Naive thymus-derived CD4-positive, alpha-beta T cell (primary cell): ENCODE measurements around the gene KIF13A. TPM values are rescaled to one million over a fixed set of nuclear protein-coding genes. Genes with fewer than 3 reads are reported as not detected.
"Not testable (repeated sequence)": the region's sequence is repeated elsewhere in the genome, so short reads cannot be mapped to it uniquely, and the experiment has no call there.

Experiments
- ATAC-seq: fragments of 150-1000 bp; cut with Tn5 transposase; 2 replicates; pipeline ENCODE4 v1.10.0; 2021; ENCODE audit warnings: mild to moderate bottlenecking, moderate library complexity
- CTCF ChIA-PET: fragments of 350-600 bp; sonication (Branson Sonifier 250); formaldehyde crosslinking; loops from one replicate; lab custom pipeline; 2021; ENCODE audit warnings: antibody characterized with exemption; lab: Charles Lee
- POLR2A ChIA-PET: fragments of 350-600 bp; sonication (Branson Sonifier 250); formaldehyde crosslinking; loops from one replicate; lab custom pipeline; 2021; ENCODE audit warnings: antibody characterized with exemption, inconsistent platforms; lab: Charles Lee
- DNase-seq, 9 donors: peaks; one replicate each; pipeline versions ENCODE4 v3.0.0 to v3.0.0-alpha.2; 2020 to 2022; ENCODE audit warnings: mixed read lengths in 1 of 9
- H3K27ac ChIP-seq: one replicate; pipeline ENCODE4 v1.7.0; 2013; ENCODE audit warnings: mild to moderate bottlenecking, low read depth, low read length, moderate library complexity
- H3K27me3 ChIP-seq, 2 donors: one replicate each; pipeline ENCODE4 v1.7.0; 2013; ENCODE audit warnings: low read length in 2 of 2, mild to moderate bottlenecking in 2 of 2, moderate library complexity in 2 of 2; ENCODE audit not compliant: control insufficient read depth in 2 of 2, insufficient read depth in 2 of 2
- H3K36me3 ChIP-seq, 3 experiments: 1 replicate in 2 of 3; 2 replicates in 1 of 3; pipeline ENCODE4 v1.7.0; 2013; ENCODE audit warnings: low read length in 3 of 3, mild to moderate bottlenecking in 3 of 3, moderate library complexity in 1 of 3; ENCODE audit not compliant: insufficient read depth in 3 of 3, control insufficient read depth in 2 of 3
- H3K4me1 ChIP-seq, 2 donors: one replicate each; pipeline ENCODE4 v1.7.0; 2013; ENCODE audit warnings: low read length in 2 of 2, mild to moderate bottlenecking in 2 of 2, moderate library complexity in 1 of 2; ENCODE audit not compliant: control insufficient read depth in 2 of 2, insufficient read depth in 2 of 2
- H3K4me3 ChIP-seq: 2 replicates; pipeline ENCODE4 v1.7.0; 2013; ENCODE audit warnings: mild to moderate bottlenecking, low read length
- H3K9me3 ChIP-seq, 3 experiments: 1 replicate in 2 of 3; 2 replicates in 1 of 3; pipeline ENCODE4 v1.7.0; 2013; ENCODE audit warnings: low read length in 3 of 3; ENCODE audit not compliant: control insufficient read depth in 2 of 3
- H3K27ac Mint-ChIP-seq, 9 donors: one replicate each; pipeline ENCODE4 v1.8.0; 2020 to 2022; ENCODE audit warnings: mixed read lengths in 9 of 9, mild to moderate bottlenecking in 8 of 9, moderate library complexity in 5 of 9, inconsistent platforms in 2 of 9
- H3K27me3 Mint-ChIP-seq, 5 donors: one replicate each; pipeline ENCODE4 v1.8.0; 2021 to 2022; ENCODE audit warnings: mixed read lengths in 5 of 5, mild to moderate bottlenecking in 1 of 5
- H3K36me3 Mint-ChIP-seq, 5 donors: one replicate each; pipeline ENCODE4 v1.8.0; 2020 to 2022; ENCODE audit warnings: mixed read lengths in 5 of 5, mild to moderate bottlenecking in 3 of 5, inconsistent platforms in 1 of 5
- H3K4me1 Mint-ChIP-seq, 7 donors: one replicate each; pipeline ENCODE4 v1.8.0; 2020 to 2022; ENCODE audit warnings: mixed read lengths in 7 of 7, mild to moderate bottlenecking in 3 of 7, inconsistent platforms in 1 of 7
- H3K4me3 Mint-ChIP-seq, 10 donors: one replicate each; pipeline ENCODE4 v1.8.0; 2020 to 2022; ENCODE audit warnings: mild to moderate bottlenecking in 10 of 10, mixed read lengths in 10 of 10, moderate library complexity in 6 of 10, inconsistent platforms in 2 of 10
- H3K9me3 Mint-ChIP-seq, 11 donors: one replicate each; pipeline ENCODE4 v1.8.0; 2020 to 2022; ENCODE audit warnings: mixed read lengths in 11 of 11, mild to moderate bottlenecking in 4 of 11, inconsistent platforms in 1 of 11, moderate library complexity in 1 of 11
- intact Hi-C, 2 donors: fragments of 100-400 bp; cut with micrococcal nuclease; formaldehyde crosslinking; loops; one replicate each; pipeline ENCODE4 v1.15.1; 2023
- polyA plus RNA-seq, 2 donors: library from polyadenylated mRNA; unstranded; fragments of 300-500 nt; fragmentation: Illumina TruSeq; gene quantifications; one replicate each; pipeline ENCODE4 v1.2.3, GENCODE V29; 2021
- total RNA-seq, 6 experiments: library from RNA in 5 of 6; stranded (reverse) in 5 of 6; gene quantifications; 1 replicate in 5 of 6; 2 replicates in 1 of 6; pipeline ENCODE4 v1.2.3 and lab custom pipeline; 2021 to 2026

Gene KIF13A
- total and polyA plus RNA-seq, 7 experiments from 2014 or later, result 0.05 to 21.0 (median 0.97) TPM; not detected in 2

- peaks cover 10 to 25% (median 17%) of the 10 kb centered on the region in 5 donors for H3K27me3 Mint-ChIP-seq
- Histone ChIP-seq H3K4me1 (no peaks in the 10 kb centered on the region), H3K4me3 (no peak overlapping the region), H3K27me3 (no peaks in the 10 kb centered on the region), H3K27ac (no peak overlapping the region), H3K9me3 (peaks cover 0 to 15% (median 4%) of the 10 kb centered on the region in 3 experiments), H3K36me3 (no peaks in the 10 kb centered on the region)
- POLR2A ChIA-PET, result no interaction called here
- H3K4me1 Mint-ChIP-seq, result peaks cover 0 to 4% (median 0%) of the 10 kb centered on the region in 7 donors
- ATAC-seq (peak; percentile 40), DNase-seq (no peak)
- H3K36me3 Mint-ChIP-seq, result peaks cover 0 to 11% (median 6%) of the 10 kb centered on the region in 5 donors
- peaks cover 4 to 33% (median 13%) of the 10 kb centered on the region in 11 donors for H3K9me3 Mint-ChIP-seq
- CTCF ChIA-PET, result no interaction called here
- intact Hi-C loops, result no loop called here
- H3K27ac Mint-ChIP-seq, result no peak overlapping the region
- H3K4me3 Mint-ChIP-seq, result no peak overlapping the region
Measured at GRCh38 chr6:17892097-17892686, 95.2 kb downstream of the KIF13A start.

GRCh38 chr6:17890309-17890708, 97.1 kb downstream of the KIF13A start:
- Histone ChIP-seq H3K27me3 (no peaks in the 10 kb centered on the region), H3K4me3 (no peak overlapping the region), H3K4me1 (no peaks in the 10 kb centered on the region), H3K27ac (no peak overlapping the region), H3K9me3 (peaks cover 0 to 8% (median 0%) of the 10 kb centered on the region in 3 experiments), H3K36me3 (no peaks in the 10 kb centered on the region)
- Mint-ChIP-seq H3K9me3 (peaks cover 0 to 17% (median 7%) of the 10 kb centered on the region in 11 donors), H3K27ac (no peak overlapping the region), H3K4me1 (peaks cover 0 to 7% (median 2%) of the 10 kb centered on the region in 7 donors), H3K4me3 (no peak overlapping the region), H3K36me3 (peaks cover 0 to 6% (median under 1%) of the 10 kb centered on the region in 5 donors), H3K27me3 (peaks cover 13 to 31% (median 22%) of the 10 kb centered on the region in 5 donors)
- ChIA-PET POLR2A (no interaction called here), CTCF (no interaction called here)
- intact Hi-C loops, result no loop called here
- no peak for ATAC-seq
- DNase-seq, result no peak

GRCh38 chr6:17889777-17890176, 97.7 kb downstream of the KIF13A start:
- H3K4me1 ChIP-seq, ATAC-seq, H3K4me3 Mint-ChIP-seq, H3K27ac Mint-ChIP-seq, H3K36me3 ChIP-seq, POLR2A ChIA-PET, H3K27ac ChIP-seq, H3K27me3 ChIP-seq, intact Hi-C loops, H3K9me3 ChIP-seq, H3K36me3 Mint-ChIP-seq, H3K4me3 ChIP-seq, DNase-seq, CTCF ChIA-PET: not testable (repeated sequence)
- Mint-ChIP-seq H3K4me1 (peaks cover 0 to 11% (median 7%) of the 10 kb centered on the region in 7 donors), H3K9me3 (peaks cover 0 to 12% (median 3%) of the 10 kb centered on the region in 11 donors), H3K27me3 (peaks cover 13 to 31% (median 23%) of the 10 kb centered on the region in 5 donors)

- Histone ChIP-seq H3K36me3 (no peaks in the 10 kb centered on the region), H3K4me1 (no peaks in the 10 kb centered on the region), H3K27ac (no peak overlapping the region), H3K27me3 (no peaks in the 10 kb centered on the region), H3K4me3 (no peak overlapping the region), H3K9me3 (no peaks in the 10 kb centered on the region)
- ChIA-PET CTCF (no interaction called here), POLR2A (no interaction called here)
- ATAC-seq (no peak), DNase-seq (no peak)
- H3K9me3 Mint-ChIP-seq, result peaks cover 0 to 3% (median 0%) of the 10 kb centered on the region in 11 donors
- peaks cover 0 to 19% (median 11%) of the 10 kb centered on the region in 7 donors for H3K4me1 Mint-ChIP-seq
- no peak overlapping the region for H3K27ac Mint-ChIP-seq
- H3K27me3 Mint-ChIP-seq, result peaks cover 10 to 30% (median 26%) of the 10 kb centered on the region in 5 donors
- intact Hi-C loops, result no loop called here
- no peak overlapping the region for H3K4me3 Mint-ChIP-seq
- H3K36me3 Mint-ChIP-seq, result peaks cover 0 to 1% (median 0%) of the 10 kb centered on the region in 5 donors
Measured at GRCh38 chr6:17886891-17887290, 100.5 kb downstream of the KIF13A start.

GRCh38 chr6:17885889-17886576, 101.4 kb downstream of the KIF13A start:
- Histone ChIP-seq H3K27ac (no peak overlapping the region), H3K4me3 (no peak overlapping the region), H3K27me3 (no peaks in the 10 kb centered on the region), H3K36me3 (no peaks in the 10 kb centered on the region), H3K9me3 (no peaks in the 10 kb centered on the region), H3K4me1 (no peaks in the 10 kb centered on the region)
- H3K4me1 Mint-ChIP-seq, result peaks cover 0 to 19% (median 11%) of the 10 kb centered on the region in 7 donors
- H3K9me3 Mint-ChIP-seq, result peaks cover 0 to 3% (median 0%) of the 10 kb centered on the region in 11 donors
- ChIA-PET POLR2A (no interaction called here), CTCF (no interaction called here)
- no peak overlapping the region for H3K4me3 Mint-ChIP-seq
- DNase-seq (no peak), ATAC-seq (no peak)
- H3K36me3 Mint-ChIP-seq, result no peaks in the 10 kb centered on the region
- intact Hi-C loops, result no loop called here
- peaks cover 7 to 32% (median 24%) of the 10 kb centered on the region in 5 donors for H3K27me3 Mint-ChIP-seq
- H3K27ac Mint-ChIP-seq, result no peak overlapping the region

- Histone ChIP-seq H3K9me3 (no peaks in the 10 kb centered on the region), H3K4me1 (no peaks in the 10 kb centered on the region), H3K36me3 (no peaks in the 10 kb centered on the region), H3K4me3 (no peak overlapping the region), H3K27me3 (no peaks in the 10 kb centered on the region), H3K27ac (no peak overlapping the region)
- DNase-seq (no peak), ATAC-seq (peak; percentile 58)
- Mint-ChIP-seq H3K27me3 (peaks cover 4 to 28% (median 25%) of the 10 kb centered on the region in 5 donors), H3K36me3 (no peaks in the 10 kb centered on the region), H3K27ac (no peak overlapping the region), H3K4me3 (peak overlapping the region in 7 of 10 donors; percentile 14 to 62 (median 34)), H3K9me3 (peaks cover 0 to 3% (median 0%) of the 10 kb centered on the region in 11 donors), H3K4me1 (peaks cover 0 to 19% (median 11%) of the 10 kb centered on the region in 7 donors)
- CTCF ChIA-PET, result no interaction called here
- POLR2A ChIA-PET, result no interaction called here
- intact Hi-C loops, result no loop called here
Measured at GRCh38 chr6:17884498-17885478, 102.6 kb downstream of the KIF13A start.
